Breast epithelium (tissue), 3 donors: ENCODE data around the gene IFI16.
A peak's percentile ranks its signal among the peaks of the same experiment; 100 is the strongest.

Experiments
- CTCF ChIP-seq, 3 donors: fragments of 450-650 bp; IDR thresholded peaks; one replicate each; pipeline ENCODE4 v1.5.1; 2016 to 2017; ENCODE audit warnings: antibody characterized with exemption in 3 of 3, mild to moderate bottlenecking in 3 of 3, moderate library complexity in 3 of 3
- POLR2AphosphoS5 ChIP-seq, 3 donors: sonication (generic); formaldehyde crosslinking; IDR thresholded peaks; one replicate each; pipeline ENCODE4 v1.6.1; 2017; ENCODE audit warnings: antibody characterized with exemption in 3 of 3

DNA sequence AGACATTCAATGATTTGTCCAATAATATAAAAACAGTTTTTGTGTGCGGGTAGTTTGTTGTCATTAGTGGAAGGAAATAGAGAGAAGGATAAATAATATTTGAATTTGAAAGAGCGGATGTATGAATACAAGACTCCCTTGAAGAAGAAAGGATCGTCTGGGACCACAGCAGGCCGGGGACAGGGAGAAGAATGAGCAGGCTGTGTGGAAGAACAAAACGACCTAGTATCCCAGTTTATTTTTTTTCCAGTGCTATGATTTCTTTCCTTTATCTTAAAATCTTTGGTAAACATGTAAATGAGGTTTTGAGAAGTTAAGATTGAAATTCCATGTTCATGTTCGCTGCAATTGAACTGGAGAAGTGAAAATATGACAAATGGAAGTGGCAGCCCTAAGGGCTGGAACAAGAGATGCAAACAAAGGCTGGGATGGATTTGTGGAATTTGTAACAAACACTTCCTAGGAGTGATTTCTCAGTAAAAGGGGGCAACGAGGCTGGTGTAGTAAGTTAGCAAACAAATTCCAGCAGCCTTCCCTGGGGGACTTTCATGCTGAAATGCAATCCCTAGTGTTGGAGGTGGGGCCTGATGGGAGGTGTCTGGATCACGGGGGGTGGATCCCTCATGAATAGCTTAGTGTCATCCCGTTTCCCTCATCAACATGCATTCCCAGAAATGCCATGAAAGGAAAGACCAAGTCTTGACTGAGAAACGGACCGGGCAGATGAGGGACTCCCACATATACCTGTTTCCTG is 10.2 kb upstream of the IFI16 start:
- TF ChIP-seq CTCF (IDR thresholded peaks at IDR 0.05) (no peak), POLR2AphosphoS5 (IDR thresholded peaks at IDR 0.05) (peak; percentile 84 to 93 (median 88))
